Progenitor cell of endocrine pancreas (in vitro differentiated cells): ENCODE data around the gene IL23R. TPM values are rescaled to one million over a fixed set of nuclear protein-coding genes. Genes with fewer than 3 reads are reported as not detected.

Experiments
- DNase-seq: peaks from one replicate; pipeline ENCODE4 v3.0.0; 2021; ENCODE audit warnings: low spot score; ENCODE audit not compliant: unreplicated experiment
- H3K27ac Mint-ChIP-seq: 2 replicates; pipeline ENCODE4 v1.8.0; 2021; ENCODE audit warnings: mild to moderate bottlenecking, moderate library complexity, mixed read lengths
- H3K27me3 Mint-ChIP-seq: 2 replicates; pipeline ENCODE4 v1.8.0; 2021; ENCODE audit warnings: mixed read lengths
- H3K36me3 Mint-ChIP-seq: 2 replicates; pipeline ENCODE4 v1.8.0; 2022; ENCODE audit warnings: mixed read lengths; ENCODE audit not compliant: insufficient read depth
- H3K4me1 Mint-ChIP-seq: 2 replicates; pipeline ENCODE4 v1.8.0; 2021; ENCODE audit warnings: low read depth, mixed read lengths
- H3K4me3 Mint-ChIP-seq: 2 replicates; pipeline ENCODE4 v1.8.0; 2021; ENCODE audit warnings: low read depth, mild to moderate bottlenecking, moderate library complexity, mixed read lengths
- H3K9me3 Mint-ChIP-seq: 2 replicates; pipeline ENCODE4 v1.8.0; 2021; ENCODE audit warnings: low read depth, mixed read lengths
- total RNA-seq: library from RNA; stranded (reverse); gene quantifications from 2 replicates; pipeline ENCODE4 v1.2.1, GENCODE V29; 2021
- TF ChIP-seq, protein P1 (sequence below): fragments of 200-600 bp; sonication (generic); IDR thresholded peaks from one replicate; pipeline ENCODE4 v1.5.0; 2021; ENCODE audit warnings: antibody characterized with exemption, mild to moderate bottlenecking; ENCODE audit not compliant: unreplicated experiment

The IL23R gene
- total RNA-seq, 1 donor from 2014 or later, result not detected

DNA sequence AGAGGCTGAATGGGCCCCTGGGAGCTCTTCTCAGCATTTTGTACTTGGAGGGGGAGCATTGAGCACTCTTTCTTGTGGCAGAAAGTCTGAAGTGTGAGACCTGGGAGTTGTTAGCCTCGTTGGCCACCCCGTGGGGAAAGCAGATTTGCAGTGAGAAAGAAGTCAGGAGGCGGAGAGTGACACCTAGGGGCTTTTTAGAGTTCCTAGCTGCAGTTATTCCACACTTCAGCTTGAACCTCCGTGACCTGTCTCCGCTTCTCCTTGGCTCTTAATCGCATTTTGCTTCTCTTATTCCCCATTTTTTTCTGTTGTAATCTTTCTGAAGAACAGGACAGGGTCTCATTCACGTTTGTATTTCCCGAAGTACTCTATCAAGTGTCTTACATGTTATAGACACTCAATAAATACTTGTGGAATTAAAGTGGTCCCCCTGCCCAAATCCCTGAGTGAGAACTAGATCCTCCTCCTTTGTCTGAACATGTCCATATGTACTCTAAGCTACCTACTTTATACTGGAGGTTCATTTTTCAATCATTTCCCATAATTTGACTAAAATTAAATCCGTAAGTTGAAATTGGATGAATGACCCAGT lies 17.0 kb upstream of the IL23R start:
- H3K27me3 Mint-ChIP-seq, result peaks cover 38% of the 10 kb centered on the region
- no peak overlapping the region for H3K4me3 Mint-ChIP-seq
- H3K4me1 Mint-ChIP-seq, result peaks cover 2% of the 10 kb centered on the region
- H3K27ac Mint-ChIP-seq, result no peak overlapping the region
- DNase-seq, result peak; percentile 29
- TF ChIP-seq, protein P1, sequence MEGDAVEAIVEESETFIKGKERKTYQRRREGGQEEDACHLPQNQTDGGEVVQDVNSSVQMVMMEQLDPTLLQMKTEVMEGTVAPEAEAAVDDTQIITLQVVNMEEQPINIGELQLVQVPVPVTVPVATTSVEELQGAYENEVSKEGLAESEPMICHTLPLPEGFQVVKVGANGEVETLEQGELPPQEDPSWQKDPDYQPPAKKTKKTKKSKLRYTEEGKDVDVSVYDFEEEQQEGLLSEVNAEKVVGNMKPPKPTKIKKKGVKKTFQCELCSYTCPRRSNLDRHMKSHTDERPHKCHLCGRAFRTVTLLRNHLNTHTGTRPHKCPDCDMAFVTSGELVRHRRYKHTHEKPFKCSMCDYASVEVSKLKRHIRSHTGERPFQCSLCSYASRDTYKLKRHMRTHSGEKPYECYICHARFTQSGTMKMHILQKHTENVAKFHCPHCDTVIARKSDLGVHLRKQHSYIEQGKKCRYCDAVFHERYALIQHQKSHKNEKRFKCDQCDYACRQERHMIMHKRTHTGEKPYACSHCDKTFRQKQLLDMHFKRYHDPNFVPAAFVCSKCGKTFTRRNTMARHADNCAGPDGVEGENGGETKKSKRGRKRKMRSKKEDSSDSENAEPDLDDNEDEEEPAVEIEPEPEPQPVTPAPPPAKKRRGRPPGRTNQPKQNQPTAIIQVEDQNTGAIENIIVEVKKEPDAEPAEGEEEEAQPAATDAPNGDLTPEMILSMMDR, result peak; percentile 78
- no peaks in the 10 kb centered on the region for H3K36me3 Mint-ChIP-seq
- no peaks in the 10 kb centered on the region for H3K9me3 Mint-ChIP-seq

DNA sequence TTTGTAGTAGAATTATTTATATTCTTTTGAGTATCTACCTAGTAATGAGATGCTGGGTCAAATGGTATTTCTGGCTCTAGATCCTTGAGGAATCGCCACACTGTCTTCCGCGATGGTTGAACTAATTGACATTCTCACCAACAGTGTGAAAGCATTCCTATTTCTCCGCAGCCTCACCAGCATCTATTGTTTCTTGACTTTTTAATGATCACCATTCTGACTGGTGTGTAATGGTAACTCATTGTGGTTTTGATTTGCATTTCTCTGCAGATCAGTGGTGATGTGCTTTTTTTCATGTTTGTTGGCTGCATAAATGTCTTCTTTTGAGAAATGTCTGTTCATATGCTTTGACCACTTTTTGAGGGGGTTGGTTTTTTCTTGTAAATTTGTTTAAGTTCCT lies 15.3 kb upstream of the IL23R start:
- TF ChIP-seq, protein P1, result no peak
- Mint-ChIP-seq H3K36me3 (no peaks in the 10 kb centered on the region), H3K27ac (no peak overlapping the region), H3K4me1 (peaks cover 2% of the 10 kb centered on the region), H3K4me3 (no peak overlapping the region), H3K27me3 (peaks cover 53% of the 10 kb centered on the region), H3K9me3 (no peaks in the 10 kb centered on the region)
- DNase-seq, result no peak

DNA sequence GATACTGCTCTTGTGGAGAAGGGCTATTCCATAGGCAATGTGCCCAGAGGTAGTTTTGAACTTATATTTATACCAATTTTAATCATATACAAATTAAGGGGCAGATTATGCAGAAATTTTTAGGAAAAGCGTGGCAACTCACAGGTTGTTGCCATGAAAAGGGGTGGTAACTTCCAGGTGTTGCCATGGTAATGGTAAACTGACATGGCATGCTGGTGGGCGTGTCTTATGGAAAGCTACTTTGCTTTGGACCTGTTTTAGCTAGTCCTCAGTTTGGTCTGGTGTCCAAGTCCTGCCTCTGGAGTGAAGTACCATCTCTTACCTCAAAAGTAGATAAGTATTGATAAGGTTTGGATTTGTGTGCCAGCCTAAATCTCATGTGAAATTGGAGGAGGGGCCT lies 7.9 kb upstream of the IL23R start:
- H3K36me3 Mint-ChIP-seq, result peaks cover 2% of the 10 kb centered on the region
- peak overlapping the region; percentile 88 for H3K27ac Mint-ChIP-seq
- peaks cover 29% of the 10 kb centered on the region for H3K27me3 Mint-ChIP-seq
- no peak for DNase-seq
- H3K9me3 Mint-ChIP-seq, result peaks cover 7% of the 10 kb centered on the region
- TF ChIP-seq, protein P1, result no peak
- H3K4me1 Mint-ChIP-seq, result no peaks in the 10 kb centered on the region
- H3K4me3 Mint-ChIP-seq, result no peak overlapping the region

DNA sequence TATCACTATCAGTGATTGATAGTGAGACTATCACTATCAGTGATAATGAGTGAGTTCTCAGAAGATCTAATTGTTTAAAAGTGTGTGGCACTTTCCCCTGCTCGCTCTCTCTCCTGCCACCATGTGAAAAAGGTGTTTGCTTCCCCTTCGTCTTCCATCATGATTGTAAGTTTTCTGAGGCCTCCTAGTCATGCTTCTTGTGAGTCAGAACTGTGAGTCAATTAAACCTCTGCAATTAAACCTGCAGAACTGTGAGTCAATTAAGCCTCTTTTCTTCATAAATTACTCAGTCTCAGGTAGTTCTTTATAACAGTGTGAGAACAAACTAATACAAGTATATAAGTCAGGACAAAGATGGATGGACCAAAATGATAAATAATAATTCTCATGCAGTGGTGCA lies 7.0 kb upstream of the IL23R start:
- no peaks in the 10 kb centered on the region for H3K4me1 Mint-ChIP-seq
- H3K9me3 Mint-ChIP-seq, result peaks cover 7% of the 10 kb centered on the region
- DNase-seq, result no peak
- H3K4me3 Mint-ChIP-seq, result no peak overlapping the region
- peaks cover 23% of the 10 kb centered on the region for H3K27me3 Mint-ChIP-seq
- H3K36me3 Mint-ChIP-seq, result peaks cover 2% of the 10 kb centered on the region
- H3K27ac Mint-ChIP-seq, result peak overlapping the region; percentile 79
- TF ChIP-seq, protein P1, result no peak

DNA sequence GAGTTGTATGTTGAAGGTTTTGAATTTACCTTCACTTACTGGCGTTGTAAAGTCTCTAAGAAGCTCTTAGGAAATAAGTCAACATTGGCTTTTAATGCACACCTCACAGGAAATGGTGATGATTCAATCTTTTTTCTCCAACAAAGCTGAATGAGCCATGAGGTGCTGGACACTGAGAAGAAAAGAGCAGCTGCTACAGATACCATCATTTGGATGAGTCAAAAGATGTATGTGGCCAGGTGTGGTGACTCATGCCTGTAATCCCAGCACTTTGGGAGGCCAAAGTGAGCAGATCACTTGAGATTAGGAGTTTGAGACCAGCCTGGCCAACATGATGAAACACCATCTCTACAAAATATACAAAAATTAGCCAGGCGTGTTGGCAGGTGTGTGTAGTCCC lies 3.3 kb upstream of the IL23R start:
- Mint-ChIP-seq H3K36me3 (peaks cover 2% of the 10 kb centered on the region), H3K9me3 (peaks cover 7% of the 10 kb centered on the region), H3K4me1 (no peaks in the 10 kb centered on the region)

More for the DNA sequence above, 3.3 kb upstream of the IL23R start:
- Mint-ChIP-seq H3K27me3 (peaks cover 3% of the 10 kb centered on the region), H3K27ac (no peak overlapping the region), H3K4me3 (no peak overlapping the region)
- TF ChIP-seq, protein P1, result no peak
- DNase-seq, result no peak
